NOMO-1 treated with dmso at 0.1 percent for 144 hours (cell line): ENCODE results near the gene TANGO6.

Experiments used
- DNase-seq: peaks from one replicate; lab custom pipeline; 2025; ENCODE audit not compliant: unreplicated experiment; lab: John Stamatoyannopoulos, UW

The TANGO6 gene

DNA sequence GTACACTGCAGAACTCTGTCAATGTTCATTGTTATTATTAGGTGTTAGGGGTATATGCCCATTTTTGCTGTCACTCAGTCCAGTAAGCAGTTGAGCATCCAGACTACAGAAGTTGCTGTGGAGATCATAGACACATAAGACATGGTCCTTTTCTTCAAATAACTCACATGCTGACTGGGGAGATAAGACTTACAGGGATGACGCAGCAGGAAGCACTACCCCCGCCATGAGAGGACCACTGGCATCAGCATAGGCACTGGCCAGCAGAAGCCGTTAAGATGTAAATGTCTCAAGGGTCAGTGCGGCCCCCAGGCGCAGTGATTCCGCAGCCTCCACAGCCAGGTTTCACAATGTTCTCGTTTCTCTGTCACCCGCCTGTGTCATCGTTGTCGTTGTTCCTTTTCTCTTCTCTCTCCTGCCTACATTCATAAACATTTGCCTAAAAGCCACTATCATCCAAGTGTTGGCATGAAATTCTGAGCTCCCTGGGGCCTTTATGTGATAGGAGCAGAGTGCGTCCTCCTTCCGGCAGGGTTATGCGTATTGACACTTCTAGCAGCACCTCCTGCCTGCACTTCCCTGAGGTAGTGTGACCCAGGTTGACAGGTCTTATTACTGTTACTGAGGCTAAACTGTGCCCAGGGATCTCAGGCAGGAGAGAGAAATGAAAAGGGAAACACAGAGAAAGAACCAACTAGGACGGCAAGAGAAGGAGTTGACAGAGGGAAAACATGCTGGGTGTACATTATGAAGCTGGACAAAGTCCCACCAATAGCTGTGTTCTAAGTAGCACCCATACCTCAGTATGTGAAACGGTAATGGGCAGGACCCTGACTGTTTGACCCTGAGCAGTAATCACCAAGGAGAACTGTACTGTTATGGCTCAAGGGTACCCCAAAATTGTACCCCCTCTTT, 17.9 kb downstream of the TANGO6 start:
- no peak for DNase-seq

GRCh38 chr16:68866933-68867332, 23.6 kb downstream of the TANGO6 start:
- no peak for DNase-seq

DNA sequence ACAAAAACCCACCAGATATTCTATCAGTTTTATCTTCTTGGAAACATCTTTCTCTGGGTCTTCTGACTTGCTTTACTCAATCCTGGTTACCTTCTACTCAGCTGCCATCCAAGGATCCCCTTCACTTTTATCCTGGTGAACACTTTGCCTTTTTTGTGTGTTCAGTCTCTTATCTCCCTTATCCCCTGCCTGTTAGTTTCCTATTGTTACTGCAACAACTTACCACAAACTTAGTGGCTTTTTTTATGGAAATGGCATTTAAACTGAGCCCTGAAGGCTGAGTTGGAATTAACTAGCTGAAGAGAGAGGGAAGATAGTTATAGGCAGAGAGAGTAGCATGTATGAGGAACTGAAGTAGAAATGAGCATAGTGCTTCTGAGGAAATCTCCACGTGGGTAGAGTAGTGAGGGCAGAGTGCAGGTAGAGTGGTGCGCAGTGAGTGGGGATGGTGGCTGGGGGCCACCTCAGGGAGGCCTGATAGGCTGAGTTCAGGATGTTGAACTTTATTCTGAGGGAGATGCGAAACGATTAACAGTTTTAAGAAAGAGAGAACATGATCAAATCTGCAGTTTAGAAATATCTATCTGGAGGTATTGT, 26.3 kb downstream of the TANGO6 start:
- no peak for DNase-seq

DNA sequence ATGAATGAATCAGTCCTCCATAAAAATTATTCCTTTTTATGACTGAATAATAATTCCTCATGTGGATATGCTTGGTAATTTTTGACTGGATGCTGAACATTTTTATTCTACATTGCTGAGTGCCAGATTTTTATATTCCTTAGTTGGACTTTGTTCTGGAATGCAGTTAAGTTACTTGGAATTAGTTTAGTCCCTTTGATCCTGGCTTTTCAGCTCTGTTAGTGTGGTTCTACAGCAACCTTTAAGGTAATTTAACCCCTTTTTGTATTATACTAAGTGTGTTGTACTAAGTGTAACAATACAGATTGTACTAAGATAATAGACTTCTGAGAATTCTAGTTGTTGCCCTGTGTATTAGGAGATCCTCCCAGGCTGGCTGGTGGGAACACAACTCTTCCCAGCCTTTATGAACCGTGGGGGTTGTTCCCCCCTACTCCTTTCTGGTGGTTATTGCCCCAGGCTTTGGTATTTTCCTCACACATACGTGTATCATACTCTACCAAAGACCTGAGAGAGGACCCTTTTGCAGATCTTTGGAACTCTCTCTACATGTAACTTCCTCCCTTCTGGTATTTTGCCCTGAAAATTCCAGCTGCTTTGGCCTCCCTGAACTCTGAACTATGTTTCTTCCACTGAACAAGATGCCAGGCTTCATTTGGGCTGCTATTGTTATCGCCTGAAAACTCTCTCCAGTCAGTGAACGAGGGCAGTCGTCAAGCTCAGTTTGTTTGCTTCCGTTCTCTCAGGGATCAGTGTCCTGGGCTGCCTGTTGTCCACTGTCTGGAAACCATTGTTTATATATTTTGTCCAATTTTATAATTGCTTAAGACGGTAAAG, 30.5 kb downstream of the TANGO6 start:
- no peak for DNase-seq

DNA sequence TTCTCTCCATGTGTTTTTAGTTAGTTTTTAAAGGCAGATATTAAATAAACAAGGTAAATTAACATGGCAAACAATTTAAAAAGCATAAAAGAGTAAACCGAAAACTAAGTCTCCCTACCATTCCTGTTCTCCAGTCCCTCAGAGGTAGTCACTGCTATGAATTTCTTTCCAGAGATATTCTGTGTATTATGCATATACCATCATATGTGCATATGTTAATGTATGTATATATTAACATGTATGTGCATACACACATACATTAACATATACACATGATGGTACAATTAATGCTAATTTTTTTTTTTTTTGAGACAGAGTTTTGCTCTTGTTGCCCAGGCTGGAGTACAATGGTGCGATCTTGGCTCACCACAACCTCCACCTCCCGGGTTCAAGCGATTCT, 32.5 kb downstream of the TANGO6 start:
- no peak for DNase-seq

- no peak for DNase-seq
Observed at GRCh38 chr16:68883685-68884084, 40.4 kb downstream of the TANGO6 start.

DNA sequence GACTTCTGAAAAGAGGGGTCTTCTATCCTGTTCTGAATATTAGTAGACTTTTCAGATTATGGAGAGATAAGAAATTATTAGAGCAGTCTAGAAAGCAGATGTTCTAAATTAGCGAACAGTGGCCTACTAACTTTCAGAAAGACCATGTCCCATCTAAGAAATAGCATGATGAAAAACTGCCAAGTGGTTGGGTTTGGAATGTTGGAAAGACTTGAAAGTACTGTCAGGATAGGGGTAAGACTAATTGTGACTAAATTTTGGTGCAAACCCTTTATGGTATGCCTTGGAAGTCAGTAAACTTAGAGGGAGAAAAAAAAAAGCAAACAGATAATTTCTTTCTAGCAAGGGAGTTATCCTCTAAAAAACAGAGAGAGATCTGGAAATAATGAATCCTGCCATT, 41.1 kb downstream of the TANGO6 start:
- DNase-seq, result no peak

DNA sequence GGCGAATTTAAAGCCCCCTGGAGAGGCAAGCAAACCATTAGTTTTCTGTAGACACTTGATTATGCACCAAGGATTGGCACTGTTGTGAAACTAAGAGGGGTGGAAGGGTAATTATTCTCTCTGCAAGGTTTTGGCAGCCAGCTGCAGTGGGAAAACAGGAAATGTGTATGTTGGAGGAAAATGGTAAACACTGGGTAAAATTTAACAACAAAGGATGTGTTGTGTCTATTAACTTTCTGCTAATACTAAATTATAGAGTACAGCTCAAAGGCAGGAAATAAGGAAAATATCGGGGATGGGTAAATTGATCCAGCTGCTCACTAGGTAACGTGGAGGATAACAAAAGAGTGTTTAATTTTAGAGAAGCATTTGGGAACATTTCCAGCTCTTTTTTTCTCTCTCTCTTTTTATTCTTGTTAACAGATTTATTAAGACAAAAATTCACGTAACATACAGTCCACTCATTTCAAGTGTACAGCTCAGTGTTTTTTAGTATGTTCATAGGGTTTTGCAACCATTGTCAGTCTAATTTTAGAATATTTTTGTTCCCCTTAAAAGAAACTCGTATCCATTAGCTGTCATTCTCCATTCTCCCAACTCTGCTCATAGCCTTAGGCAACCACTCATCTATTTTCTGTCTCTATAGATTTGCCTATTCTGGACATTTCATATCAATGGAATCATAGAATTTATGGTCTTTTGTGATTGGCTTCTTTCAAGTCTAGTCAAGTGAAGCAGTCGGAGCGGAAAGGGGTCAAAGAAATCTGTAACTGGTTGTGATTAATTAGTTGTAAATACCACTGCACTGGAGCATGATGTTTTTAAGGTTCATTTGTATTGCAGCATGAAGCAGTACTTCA, 41.8 kb downstream of the TANGO6 start:
- DNase-seq, result no peak

- DNase-seq, result no peak
Observed at GRCh38 chr16:68887107-68887506, 43.8 kb downstream of the TANGO6 start.

GRCh38 chr16:68889508-68890150, 46.3 kb downstream of the TANGO6 start:
- DNase-seq, result peak; percentile 5

- DNase-seq, result no peak
Observed at GRCh38 chr16:68892214-68892613, 48.9 kb downstream of the TANGO6 start.

DNA sequence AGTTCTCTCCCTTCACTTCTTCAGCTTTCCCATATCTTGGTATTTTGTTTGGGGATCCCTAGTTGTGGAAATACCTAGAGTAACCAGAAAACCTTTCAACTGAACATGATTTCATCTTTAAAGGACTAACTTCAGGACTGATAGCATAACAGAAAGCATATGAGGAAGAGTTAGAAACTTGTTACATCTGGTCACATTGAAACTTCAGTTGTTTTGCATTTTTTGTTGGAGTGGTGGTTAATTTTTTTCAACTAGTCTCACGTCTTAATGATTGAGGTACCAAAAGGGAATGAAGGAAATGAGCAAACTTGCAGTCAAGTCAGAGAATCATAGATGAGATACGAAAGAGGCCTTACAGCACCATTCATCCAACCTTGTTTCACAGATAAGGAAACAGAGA, 49.6 kb downstream of the TANGO6 start:
- no peak for DNase-seq

- DNase-seq, result no peak
Observed at GRCh38 chr16:68893710-68894705, 50.7 kb downstream of the TANGO6 start.

- no peak for DNase-seq
Observed at GRCh38 chr16:68894714-68895113, 51.4 kb downstream of the TANGO6 start.

- no peak for DNase-seq
Observed at GRCh38 chr16:68898026-68898425, 54.7 kb downstream of the TANGO6 start.

GRCh38 chr16:68900009-68900408, 56.7 kb downstream of the TANGO6 start:
- DNase-seq, result no peak

DNA sequence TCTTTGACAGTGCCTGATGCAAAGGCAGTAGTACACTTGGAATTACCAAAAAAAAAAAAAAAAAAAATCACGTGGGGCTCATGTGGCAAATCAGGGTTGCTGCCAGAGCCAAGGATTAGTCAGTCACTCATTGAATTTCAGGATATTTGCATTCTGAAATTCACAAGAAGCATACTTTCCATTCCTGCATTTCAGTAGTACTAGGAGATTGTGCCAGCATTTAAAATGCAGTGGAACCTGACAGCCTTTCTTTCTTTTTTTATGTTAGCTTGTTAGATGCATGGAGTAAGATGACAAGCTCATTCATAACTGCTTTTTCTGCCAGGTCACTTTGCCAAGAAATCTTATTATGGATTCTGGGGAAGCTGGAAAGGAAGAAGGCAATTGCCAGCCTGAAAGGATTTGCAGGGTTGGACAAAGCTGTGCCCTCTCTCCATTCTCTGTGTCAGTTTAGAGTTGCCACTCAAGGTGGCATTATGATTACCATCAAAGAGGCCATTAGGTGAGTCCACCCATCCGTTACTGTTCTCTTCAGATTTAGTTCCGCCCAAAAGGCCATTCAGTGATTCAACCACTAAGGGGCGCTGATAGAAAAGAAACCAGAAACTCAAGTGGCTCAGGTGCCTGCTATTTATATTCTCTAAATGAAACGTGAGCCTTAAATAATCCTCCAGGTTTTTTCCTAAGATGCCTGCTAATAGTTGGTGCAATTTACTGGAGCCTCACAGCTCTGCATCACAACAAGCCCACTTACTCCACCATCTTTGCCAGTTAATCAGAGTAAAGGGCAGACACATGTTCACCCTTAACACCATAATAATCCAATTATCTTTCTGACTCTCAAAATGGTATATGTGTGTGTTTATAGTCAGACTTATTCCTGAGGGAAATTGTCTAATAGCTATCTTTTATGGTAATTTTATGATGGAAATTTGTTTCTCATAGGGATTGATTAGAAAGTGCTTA, 59.0 kb downstream of the TANGO6 start:
- DNase-seq, result peak; percentile 10

GRCh38 chr16:68902969-68903345, 59.6 kb downstream of the TANGO6 start:
- no peak for DNase-seq
